Astrocyte of the cerebellum (primary cell): ENCODE results near the gene OR12D2.
"Not testable (repeated sequence)": the region's sequence is repeated elsewhere in the genome, so short reads cannot be mapped to it uniquely, and the experiment has no call there.

Experiments used
- DNase-seq: peaks from one replicate; pipeline ENCODE4 v3.0.0-alpha.2; 2011; ENCODE audit warnings: low read depth
- H3K4me3 ChIP-seq: 2 replicates; pipeline ENCODE4 v1.5.1; 2011; ENCODE audit warnings: mild to moderate bottlenecking, low read depth, low read length, moderate library complexity
- in situ Hi-C: cut with HindIII; loops from 2 replicates; pipeline ENCODE4 v1.10.0; 2017; ENCODE audit warnings: low sequenced_read_pairs
- TF ChIP-seq, protein P1 (sequence below): IDR thresholded peaks from 2 replicates; pipeline ENCODE4 v1.5.1; 2012; ENCODE audit warnings: low read length, low read depth, moderate library complexity, mild to moderate bottlenecking; ENCODE audit errors: missing control alignments

The OR12D2 gene

DNA sequence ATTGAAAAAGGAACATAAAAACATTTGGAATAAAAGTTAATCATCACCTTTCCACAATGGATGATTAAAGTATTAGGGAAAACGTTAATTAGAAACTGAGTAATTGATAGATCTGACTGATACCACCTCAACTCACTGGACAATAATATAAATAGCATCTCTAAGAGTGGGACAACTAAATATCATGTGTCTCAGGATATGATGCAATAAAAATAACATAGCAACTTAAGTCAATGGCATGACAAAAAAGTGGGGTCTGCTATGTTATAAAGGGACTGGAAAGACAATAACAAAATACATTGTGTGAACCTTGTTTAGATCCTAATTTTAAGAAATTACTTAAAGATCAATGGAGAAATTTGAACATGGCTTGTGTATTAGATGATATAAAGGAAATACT is 29.6 kb downstream of the OR12D2 start:
- no peak overlapping the region for H3K4me3 ChIP-seq
- DNase-seq, result no peak
- TF ChIP-seq, protein P1, sequence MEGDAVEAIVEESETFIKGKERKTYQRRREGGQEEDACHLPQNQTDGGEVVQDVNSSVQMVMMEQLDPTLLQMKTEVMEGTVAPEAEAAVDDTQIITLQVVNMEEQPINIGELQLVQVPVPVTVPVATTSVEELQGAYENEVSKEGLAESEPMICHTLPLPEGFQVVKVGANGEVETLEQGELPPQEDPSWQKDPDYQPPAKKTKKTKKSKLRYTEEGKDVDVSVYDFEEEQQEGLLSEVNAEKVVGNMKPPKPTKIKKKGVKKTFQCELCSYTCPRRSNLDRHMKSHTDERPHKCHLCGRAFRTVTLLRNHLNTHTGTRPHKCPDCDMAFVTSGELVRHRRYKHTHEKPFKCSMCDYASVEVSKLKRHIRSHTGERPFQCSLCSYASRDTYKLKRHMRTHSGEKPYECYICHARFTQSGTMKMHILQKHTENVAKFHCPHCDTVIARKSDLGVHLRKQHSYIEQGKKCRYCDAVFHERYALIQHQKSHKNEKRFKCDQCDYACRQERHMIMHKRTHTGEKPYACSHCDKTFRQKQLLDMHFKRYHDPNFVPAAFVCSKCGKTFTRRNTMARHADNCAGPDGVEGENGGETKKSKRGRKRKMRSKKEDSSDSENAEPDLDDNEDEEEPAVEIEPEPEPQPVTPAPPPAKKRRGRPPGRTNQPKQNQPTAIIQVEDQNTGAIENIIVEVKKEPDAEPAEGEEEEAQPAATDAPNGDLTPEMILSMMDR, result no peak
- in situ Hi-C loops, result no loop called here

DNA sequence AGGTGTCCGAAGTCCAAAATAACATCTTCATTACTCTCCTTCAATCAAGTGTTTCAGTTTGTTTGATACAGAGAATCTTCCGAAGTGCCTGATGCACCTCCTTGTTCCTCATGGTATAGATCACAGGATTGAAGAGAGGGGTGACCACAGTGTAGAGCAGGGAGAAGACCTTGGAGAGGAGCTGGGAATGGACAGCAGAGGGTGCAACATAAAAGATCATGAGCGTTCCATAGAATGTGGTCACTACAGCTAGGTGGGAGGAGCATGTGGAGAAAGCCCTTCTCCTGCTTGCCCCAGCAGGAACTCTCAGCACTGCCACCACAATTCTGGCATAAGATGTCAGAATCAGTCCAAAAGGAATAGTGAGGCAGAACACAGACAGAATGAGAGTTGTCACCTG is 31.2 kb downstream of the OR12D2 start:
- in situ Hi-C loops, result no loop called here
- DNase-seq, result no peak
- H3K4me3 ChIP-seq, result no peak overlapping the region
- TF ChIP-seq, protein P1, result no peak

DNA sequence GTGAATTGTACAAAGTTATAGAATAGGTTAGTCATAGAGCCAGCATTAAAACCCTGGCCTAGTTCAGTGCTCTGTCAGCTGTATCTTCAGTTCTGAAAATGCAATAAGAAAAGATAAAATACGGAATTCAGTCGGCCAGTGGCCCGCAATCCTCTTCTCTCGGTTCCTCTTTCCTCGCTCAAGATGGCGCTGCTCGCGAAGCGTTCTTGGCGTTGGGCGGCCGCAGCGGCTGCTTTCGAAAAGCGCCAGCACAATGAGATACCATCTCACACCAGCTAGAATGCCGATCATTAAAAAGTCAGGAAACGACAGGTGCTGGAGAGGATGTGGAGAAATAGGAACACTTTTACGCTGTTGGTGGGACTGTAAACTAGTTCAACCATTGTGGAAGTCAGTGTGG is 41.3 kb downstream of the OR12D2 start:
- DNase-seq, in situ Hi-C loops, H3K4me3 ChIP-seq: not testable (repeated sequence)

DNA sequence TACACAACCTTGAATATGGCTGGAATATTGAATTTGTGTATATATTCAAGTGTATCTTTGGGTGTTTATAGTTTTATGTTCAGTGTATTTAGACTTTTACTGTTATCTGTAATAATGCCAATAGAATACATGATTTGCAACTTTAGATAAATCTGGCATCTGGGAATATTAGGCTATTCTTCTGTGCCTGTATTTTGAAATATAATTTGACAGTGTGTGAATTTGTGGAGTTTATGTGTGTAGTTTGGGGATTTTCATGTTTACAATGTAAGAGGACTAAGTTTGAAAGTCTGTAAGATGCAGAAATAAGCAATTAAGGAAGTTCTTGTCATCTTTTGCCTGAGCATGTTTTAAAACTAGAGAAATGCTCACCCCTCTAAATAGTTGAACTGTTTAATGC is 43.6 kb downstream of the OR12D2 start, which contains the start of gene OR10C1:
TSS of gene OR10C1 (plus strand) at position 301 of the 400 bp plus-strand sequence. CDS start 710 bp downstream, outside the sequence.
- DNase-seq, result no peak
- no peak within 1 kb of the TSS for H3K4me3 ChIP-seq
- TF ChIP-seq, protein P1, result no peak
- in situ Hi-C loops, result no loop called here

DNA sequence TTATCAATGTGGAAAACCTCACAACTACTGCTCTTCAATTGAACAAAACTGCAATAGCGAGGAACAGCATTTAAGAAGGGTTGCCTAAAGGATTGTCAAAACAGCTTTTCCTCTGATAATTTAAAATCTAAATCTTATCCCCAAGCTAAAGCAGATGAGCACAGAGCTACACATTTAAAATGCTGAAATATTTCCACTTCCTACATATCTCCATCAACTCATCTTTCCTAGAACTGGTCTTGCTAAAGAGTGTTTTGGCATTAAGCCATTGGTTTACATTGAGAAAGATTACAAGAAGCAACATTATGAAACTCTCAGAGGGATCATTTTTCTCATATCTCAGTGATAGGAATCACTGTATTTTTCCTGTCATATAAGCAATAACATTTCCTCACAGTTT is 47.3 kb downstream of the OR12D2 start:
- in situ Hi-C loops, result no loop called here
- TF ChIP-seq, protein P1, result no peak
- H3K4me3 ChIP-seq, result no peak overlapping the region

DNA sequence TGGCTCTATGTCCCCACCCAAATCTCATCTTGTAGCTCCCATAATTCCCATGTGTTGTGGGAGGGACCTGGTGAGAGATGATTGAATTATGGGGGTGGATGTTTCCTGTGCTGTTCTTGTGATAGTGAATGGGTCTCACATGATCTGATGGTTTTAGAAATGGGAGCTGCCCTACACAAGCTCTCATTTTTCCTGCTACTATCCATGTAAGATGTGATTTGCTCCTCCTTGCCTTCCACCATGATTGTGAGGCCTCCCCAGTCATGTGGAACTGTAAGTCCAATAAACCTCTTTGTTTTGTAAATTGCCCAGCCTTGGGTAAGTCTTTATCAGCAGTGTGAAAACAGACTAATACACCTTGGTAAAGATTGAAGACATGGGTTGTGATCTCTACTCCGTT is 48.6 kb downstream of the OR12D2 start:
- H3K4me3 ChIP-seq, in situ Hi-C loops, DNase-seq: not testable (repeated sequence)

More for the DNA sequence above, 47.3 kb downstream of the OR12D2 start:
- no peak for DNase-seq
